Spleen (tissue), 11 donors: ENCODE data around the gene TSHZ3. TPM values are rescaled to one million over a fixed set of nuclear protein-coding genes. Genes with fewer than 3 reads are reported as not detected.
A peak's percentile ranks its signal among the peaks of the same experiment; 100 is the strongest.

Source experiments
- DNase-seq: peaks from one replicate; pipeline ENCODE4 v3.0.0-alpha.2; 2020
- H3K27ac ChIP-seq, 8 donors: fragments of 200-600 bp; sonication (generic) in 7 of 8; 1 replicate in 4 of 8; 2 replicates in 4 of 8; pipeline versions ENCODE4 v1.5.0 to v1.8.0; 2016 to 2021; ENCODE audit warnings: inconsistent platforms in 4 of 8, mild to moderate bottlenecking in 4 of 8, moderate library complexity in 1 of 8
- H3K27me3 ChIP-seq, 7 donors: fragments of 200-600 bp; sonication (generic) in 6 of 7; replicated peaks in 1 of 7; 1 replicate in 4 of 7; 2 replicates in 3 of 7; pipeline versions ENCODE4 v1.5.0 to v1.8.0; 2016 to 2021; ENCODE audit warnings: inconsistent platforms in 3 of 7, mild to moderate bottlenecking in 1 of 7
- H3K36me3 ChIP-seq, 6 donors: fragments of 200-600 bp; sonication (generic) in 5 of 6; 1 replicate in 4 of 6; 2 replicates in 2 of 6; pipeline versions ENCODE4 v1.5.0 to v1.8.0; 2016 to 2021; ENCODE audit warnings: inconsistent platforms in 2 of 6
- H3K4me1 ChIP-seq, 6 donors: fragments of 200-600 bp; sonication (generic) in 5 of 6; 1 replicate in 3 of 6; 2 replicates in 3 of 6; pipeline versions ENCODE4 v1.5.0 to v1.8.0; 2016 to 2021; ENCODE audit warnings: inconsistent platforms in 3 of 6
- H3K4me3 ChIP-seq, 8 donors: fragments of 200-600 bp; sonication (generic) in 7 of 8; 1 replicate in 4 of 8; 2 replicates in 4 of 8; pipeline versions ENCODE4 v1.5.0 to v1.8.0; 2016 to 2021; ENCODE audit warnings: inconsistent platforms in 4 of 8, mild to moderate bottlenecking in 4 of 8, moderate library complexity in 2 of 8
- H3K9me3 ChIP-seq, 8 donors: fragments of 200-600 bp; sonication (generic) in 7 of 8; 1 replicate in 4 of 8; 2 replicates in 4 of 8; pipeline versions ENCODE4 v1.5.0 to v1.8.0; 2016 to 2021; ENCODE audit warnings: inconsistent platforms in 4 of 8
- POLR2A ChIP-seq, 3 donors: fragments of 450-650 bp; IDR thresholded peaks; one replicate each; pipeline ENCODE4 v1.5.1; 2017; ENCODE audit warnings: antibody characterized with exemption in 3 of 3, mild to moderate bottlenecking in 1 of 3
- POLR2AphosphoS5 ChIP-seq, 3 donors: sonication (generic); formaldehyde crosslinking; IDR thresholded peaks; one replicate each; pipeline ENCODE4 v1.5.1; 2017; ENCODE audit warnings: antibody characterized with exemption in 3 of 3
- WGBS, 5 donors: extraction: QIAGEN DNeasy Blood & Tissue Kit in 3 of 5; methylation state at CpG; one replicate each; pipeline versions ENCODE4 v1.1.5 to v1.1.7; 2013 to 2018; 5-methylcytosine and 5-hydroxymethylcytosine counted together
- intact Hi-C: fragments of 100-400 bp; cut with DNase I; formaldehyde crosslinking; loops from one replicate; pipeline ENCODE4 v1.15.0; 2023; ENCODE audit warnings: low total_unique reads
- polyA plus RNA-seq, 3 donors: library from polyadenylated mRNA; stranded (reverse); fragments of 200-250 nt; gene quantifications; one replicate each; pipeline ENCODE4 v1.2.1, GENCODE V29; 2013
- total RNA-seq, 7 donors: library from RNA; depleted of rRNA in 3 of 7; stranded (reverse); fragments of >200 nt in 3 of 7; fragmentation: NEBNext Ultra II Directional in 4 of 7; extraction: Animal tissue kit (Norgen Biotek cat#: 25700) in 4 of 7; gene quantifications; one replicate each; pipeline versions ENCODE4 v1.1.0 to v1.2.1, GENCODE V29; 2016 to 2021
- TF ChIP-seq, protein P1 (sequence below), 11 experiments: fragments of 200-600 bp in 7 of 11; fragments of 450-650 bp in 4 of 11; sonication (generic) in 4 of 11; IDR thresholded peaks in 8 of 11; conservative IDR thresholded peaks in 3 of 11; 1 replicate in 7 of 11; 2 replicates in 4 of 11; pipeline versions ENCODE4 v1.4.0 to v1.8.0; 2016 to 2021; ENCODE audit warnings: antibody characterized with exemption in 11 of 11, inconsistent platforms in 4 of 11, mild to moderate bottlenecking in 1 of 11
- donor health status: healthy with polysubstance abuse.
- donor health status: DM: no; HTN: no; CAD: no; lungs with moderate emphysema.
- donor health status: DM: no; HTN: no; CAD: no.
- donor health status: Bipolar disorder and iron deficiency.
- donor health status: healthy.
- donor health status: DM: no; HTN: no; CAD: no.
- donor health status: DM: yes; HTN: yes; CAD: no.

Gene TSHZ3
- total and polyA plus RNA-seq, 10 donors = 1.2 to 24.6 (median 13.4) TPM

DNA sequence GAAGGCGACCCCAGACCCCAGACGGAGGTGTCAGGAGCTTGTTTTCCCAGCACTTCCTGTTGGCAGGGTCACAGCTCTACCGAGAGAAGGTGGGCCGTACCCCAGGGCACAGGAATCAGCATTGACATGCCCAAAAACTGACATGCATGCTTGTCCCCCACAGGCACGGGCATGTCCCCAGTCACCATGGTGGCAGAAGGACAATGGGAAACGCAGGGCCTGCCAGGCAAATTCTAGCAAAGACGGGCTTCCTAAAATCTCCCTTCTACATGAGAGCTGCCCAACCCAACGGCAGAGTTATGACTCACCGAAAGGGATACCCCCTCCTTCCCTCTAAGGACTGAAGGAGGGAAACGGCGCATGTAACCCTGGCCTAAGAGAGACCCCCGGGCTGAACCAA is 18.5 kb downstream of the TSHZ3 start:
- no peaks in the 10 kb centered on the region for H3K36me3 ChIP-seq
- H3K27ac ChIP-seq = peak overlapping the region in 7 of 8 donors; percentile 39 to 84 (median 73)
- no peaks in the 10 kb centered on the region for H3K9me3 ChIP-seq
- H3K4me1 ChIP-seq = peaks cover 4 to 48% (median 24%) of the 10 kb centered on the region in 6 donors
- TF ChIP-seq POLR2A (IDR thresholded peaks at IDR 0.05) (no peak), POLR2AphosphoS5 (IDR thresholded peaks at IDR 0.05) (no peak)
- TF ChIP-seq, protein P1, sequence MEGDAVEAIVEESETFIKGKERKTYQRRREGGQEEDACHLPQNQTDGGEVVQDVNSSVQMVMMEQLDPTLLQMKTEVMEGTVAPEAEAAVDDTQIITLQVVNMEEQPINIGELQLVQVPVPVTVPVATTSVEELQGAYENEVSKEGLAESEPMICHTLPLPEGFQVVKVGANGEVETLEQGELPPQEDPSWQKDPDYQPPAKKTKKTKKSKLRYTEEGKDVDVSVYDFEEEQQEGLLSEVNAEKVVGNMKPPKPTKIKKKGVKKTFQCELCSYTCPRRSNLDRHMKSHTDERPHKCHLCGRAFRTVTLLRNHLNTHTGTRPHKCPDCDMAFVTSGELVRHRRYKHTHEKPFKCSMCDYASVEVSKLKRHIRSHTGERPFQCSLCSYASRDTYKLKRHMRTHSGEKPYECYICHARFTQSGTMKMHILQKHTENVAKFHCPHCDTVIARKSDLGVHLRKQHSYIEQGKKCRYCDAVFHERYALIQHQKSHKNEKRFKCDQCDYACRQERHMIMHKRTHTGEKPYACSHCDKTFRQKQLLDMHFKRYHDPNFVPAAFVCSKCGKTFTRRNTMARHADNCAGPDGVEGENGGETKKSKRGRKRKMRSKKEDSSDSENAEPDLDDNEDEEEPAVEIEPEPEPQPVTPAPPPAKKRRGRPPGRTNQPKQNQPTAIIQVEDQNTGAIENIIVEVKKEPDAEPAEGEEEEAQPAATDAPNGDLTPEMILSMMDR (IDR thresholded peaks at IDR 0.05 in 8 of 11, conservative IDR thresholded peaks at IDR 0.05 in 3 of 11) = no peak
- 69 to 82% (median 75%) methylated on average over 11 to 12 of the region's 12 CpGs for WGBS, 5 donors
- no peak for DNase-seq
- no peaks in the 10 kb centered on the region for H3K27me3 ChIP-seq
- intact Hi-C loops = no loop called here
- H3K4me3 ChIP-seq = no peak overlapping the region

DNA sequence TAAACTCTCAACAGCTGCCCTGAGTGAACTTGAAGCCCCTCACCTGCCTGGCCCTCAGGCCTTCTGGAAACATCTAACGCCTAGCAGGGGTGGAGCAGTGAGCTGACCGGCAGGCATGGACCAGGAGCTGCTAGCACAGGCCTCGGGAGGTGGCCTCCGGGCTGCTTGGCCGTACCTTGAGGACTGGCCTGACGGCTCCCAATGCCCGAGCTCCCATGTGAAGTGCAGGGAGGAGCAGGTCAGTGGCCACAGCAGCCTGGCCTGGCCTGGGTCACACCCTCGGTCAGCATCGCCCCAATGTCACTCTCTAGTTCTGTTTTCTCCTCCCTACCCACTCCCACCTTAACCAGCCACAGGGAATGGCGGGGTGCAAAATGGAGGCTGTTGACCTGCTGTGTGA is 19.0 kb downstream of the TSHZ3 start:
- no peaks in the 10 kb centered on the region for H3K36me3 ChIP-seq
- 55 to 80% (median 68%) methylated on average over 10 of the region's 10 CpGs for WGBS, 5 donors
- no peak overlapping the region for H3K4me3 ChIP-seq
- TF ChIP-seq POLR2A (IDR thresholded peaks at IDR 0.05) = no peak
- TF ChIP-seq POLR2AphosphoS5 (IDR thresholded peaks at IDR 0.05) = peak in 1 of 3 donors; percentile 19
- H3K27me3 ChIP-seq = no peaks in the 10 kb centered on the region
- intact Hi-C loops = no loop called here
- peaks cover 4 to 48% (median 24%) of the 10 kb centered on the region in 6 donors for H3K4me1 ChIP-seq
- DNase-seq = no peak
- H3K27ac ChIP-seq = peak overlapping the region in 7 of 8 donors; percentile 39 to 84 (median 73)
- H3K9me3 ChIP-seq = no peaks in the 10 kb centered on the region

DNA sequence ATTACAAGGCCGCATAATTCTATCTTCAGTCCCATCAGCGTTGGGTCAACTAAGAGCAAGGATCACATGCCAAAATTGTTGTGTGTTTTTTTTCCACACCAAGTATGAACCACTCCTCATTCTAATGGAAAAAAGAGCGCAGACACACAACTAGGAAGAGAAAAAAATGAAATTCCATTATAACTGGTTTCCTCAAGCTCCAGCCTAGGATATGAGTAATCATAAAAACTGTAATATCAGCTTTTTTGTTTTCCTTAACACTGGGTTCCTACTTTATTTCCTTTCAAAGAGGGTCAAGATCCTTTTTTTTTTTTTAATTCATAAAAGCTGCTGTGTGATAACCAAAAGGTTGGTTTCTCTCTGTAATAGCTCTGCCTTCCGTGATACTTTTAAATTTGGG is 19.4 kb downstream of the TSHZ3 start:
- 64 to 79% (median 77%) methylated on average over 4 of the region's 4 CpGs for WGBS, 5 donors

GRCh38 chr19:31328238-31328637 is 21.0 kb downstream of the TSHZ3 start:
- no peaks in the 10 kb centered on the region for H3K27me3 ChIP-seq
- DNase-seq = no peak
- peaks cover 4 to 48% (median 24%) of the 10 kb centered on the region in 6 donors for H3K4me1 ChIP-seq
- H3K4me3 ChIP-seq = no peak overlapping the region
- H3K27ac ChIP-seq = peak overlapping the region in 5 of 8 donors; percentile 60 to 84 (median 74)
- no peaks in the 10 kb centered on the region for H3K36me3 ChIP-seq
- intact Hi-C loops = no loop called here
- WGBS, 5 donors = 75 to 89% (median 81%) methylated on average over 4 of the region's 4 CpGs
- TF ChIP-seq, protein P1 (IDR thresholded peaks at IDR 0.05 in 8 of 11, conservative IDR thresholded peaks at IDR 0.05 in 3 of 11) = no peak
- H3K9me3 ChIP-seq = no peaks in the 10 kb centered on the region

More for the DNA sequence above, 19.4 kb downstream of the TSHZ3 start:
- TF ChIP-seq, protein P1 (IDR thresholded peaks at IDR 0.05 in 8 of 11, conservative IDR thresholded peaks at IDR 0.05 in 3 of 11) = no peak
- TF ChIP-seq POLR2A (IDR thresholded peaks at IDR 0.05) = no peak
- TF ChIP-seq POLR2AphosphoS5 (IDR thresholded peaks at IDR 0.05) = no peak
- DNase-seq = no peak
- Histone ChIP-seq H3K9me3 (no peaks in the 10 kb centered on the region), H3K27me3 (no peaks in the 10 kb centered on the region), H3K27ac (peak overlapping the region in 7 of 8 donors; percentile 39 to 84 (median 73)), H3K4me3 (no peak overlapping the region), H3K36me3 (no peaks in the 10 kb centered on the region), H3K4me1 (peaks cover 4 to 48% (median 24%) of the 10 kb centered on the region in 6 donors)
- intact Hi-C loops = no loop called here
